SK-N-SH treated with all-trans-retinoic acid at 6 μM for 48 hours (cell line): ENCODE data around the gene BAZ1A.

ENCODE experiments used
- ATAC-seq: fragments of 200-7000 bp; cut with Tn5 transposase; 3 replicates; pipeline ENCODE4 v1.9.1; 2020; ENCODE audit warnings: mild to moderate bottlenecking, moderate library complexity
- ARNTL ChIP-seq: fragments of 450-650 bp; formaldehyde crosslinking; IDR thresholded peaks from 2 replicates; pipeline ENCODE4 v1.5.0; 2020; ENCODE audit warnings: low read depth, mild to moderate bottlenecking, moderate library complexity, borderline replicate concordance
- BACH2 ChIP-seq: fragments of 250-450 bp; sonication (Bioruptor Pico); IDR thresholded peaks from 2 replicates; pipeline ENCODE4 v1.9.0; 2021; ENCODE audit warnings: mild to moderate bottlenecking, borderline replicate concordance
- CREB5 ChIP-seq: fragments of 250-450 bp; sonication (Bioruptor Pico); IDR thresholded peaks from 2 replicates; pipeline ENCODE4 v1.5.1; 2020; ENCODE audit warnings: low read depth, mild to moderate bottlenecking, moderate library complexity
- CSDC2 ChIP-seq: fragments of 250-450 bp; sonication (Bioruptor Pico); IDR thresholded peaks from 2 replicates; pipeline ENCODE4 v1.5.0; 2020; ENCODE audit warnings: mild to moderate bottlenecking, moderate library complexity
- CSRNP3 ChIP-seq: fragments of 250-450 bp; sonication (Bioruptor Pico); IDR thresholded peaks from 2 replicates; pipeline ENCODE4 v1.5.1; 2021; ENCODE audit warnings: mild to moderate bottlenecking, moderate library complexity
- ESRRG ChIP-seq: fragments of 250-450 bp; sonication (Bioruptor Pico); IDR thresholded peaks from 2 replicates; pipeline ENCODE4 v1.6.1; 2021; ENCODE audit warnings: mild to moderate bottlenecking
- GLIS3 ChIP-seq: fragments of 250-450 bp; sonication (Bioruptor Pico); IDR thresholded peaks from 2 replicates; pipeline ENCODE4 v1.5.0; 2020; ENCODE audit warnings: mild to moderate bottlenecking, moderate library complexity
- ISL1 ChIP-seq: fragments of 250-450 bp; sonication (Bioruptor Pico); IDR thresholded peaks from 2 replicates; pipeline ENCODE4 v2.1.2; 2022; ENCODE audit warnings: mild to moderate bottlenecking, moderate library complexity
- OSR1 ChIP-seq: fragments of 250-450 bp; sonication (Bioruptor Pico); IDR thresholded peaks from 2 replicates; pipeline ENCODE4 v1.8.0; 2022; ENCODE audit warnings: moderate library complexity, mild to moderate bottlenecking, inconsistent platforms
- PATZ1 ChIP-seq: fragments of 250-450 bp; sonication (Bioruptor Pico); IDR thresholded peaks from 2 replicates; pipeline ENCODE4 v1.8.0; 2020; ENCODE audit warnings: mild to moderate bottlenecking, moderate library complexity, borderline replicate concordance
- POU6F1 ChIP-seq: fragments of 250-450 bp; sonication (Bioruptor Pico); IDR thresholded peaks from 2 replicates; pipeline ENCODE4 v1.8.0; 2021; ENCODE audit warnings: low read depth, mild to moderate bottlenecking, moderate library complexity, borderline replicate concordance
- PPARA ChIP-seq: fragments of 250-450 bp; sonication (Bioruptor Pico); IDR thresholded peaks from 2 replicates; pipeline ENCODE4 v1.5.0; 2020; ENCODE audit warnings: mild to moderate bottlenecking, borderline replicate concordance
- SNAI2 ChIP-seq: fragments of 250-450 bp; sonication (Bioruptor Pico); IDR thresholded peaks from 2 replicates; pipeline ENCODE4 v1.5.0; 2020; ENCODE audit warnings: mild to moderate bottlenecking, moderate library complexity
- TCF4 ChIP-seq: fragments of 250-450 bp; sonication (Bioruptor Pico); IDR thresholded peaks from 2 replicates; pipeline ENCODE4 v1.8.0; 2021; ENCODE audit warnings: mild to moderate bottlenecking, moderate library complexity, borderline replicate concordance
- TOX ChIP-seq: fragments of 250-450 bp; sonication (Bioruptor Pico); IDR thresholded peaks from 2 replicates; pipeline ENCODE4 v1.8.0; 2021; ENCODE audit warnings: mild to moderate bottlenecking, moderate library complexity, borderline replicate concordance
- TSHZ2 ChIP-seq: fragments of 250-450 bp; sonication (Bioruptor Pico); IDR thresholded peaks from 2 replicates; pipeline ENCODE4 v1.5.0; 2020; ENCODE audit warnings: mild to moderate bottlenecking, moderate library complexity
- ZC3H10 ChIP-seq: fragments of 250-450 bp; sonication (Bioruptor Pico); IDR thresholded peaks from 2 replicates; pipeline ENCODE4 v1.5.1; 2021; ENCODE audit warnings: mild to moderate bottlenecking, moderate library complexity
- ZFP3 ChIP-seq: fragments of 250-450 bp; sonication (Bioruptor Pico); IDR thresholded peaks from 2 replicates; pipeline ENCODE4 v1.5.0; 2020; ENCODE audit warnings: mild to moderate bottlenecking, moderate library complexity
- ZNF565 ChIP-seq: fragments of 450-650 bp; formaldehyde crosslinking; conservative IDR thresholded peaks from 2 replicates; pipeline ENCODE4 v1.5.0; 2020; ENCODE audit warnings: low read depth, mild to moderate bottlenecking, moderate library complexity
- ZNF70 ChIP-seq: fragments of 450-650 bp; formaldehyde crosslinking; IDR thresholded peaks from 2 replicates; pipeline ENCODE4 v1.5.0; 2020; ENCODE audit warnings: mild to moderate bottlenecking, moderate library complexity

BAZ1A gene

GRCh38 chr14:34733245-34733644 lies 141.9 kb downstream of the BAZ1A start:
- TF ChIP-seq TCF4 (CRISPR knock-in tag) (no peak), CSDC2 (CRISPR knock-in tag) (no peak), BACH2 (no peak), POU6F1 (no peak), ESRRG (CRISPR knock-in tag) (no peak), ISL1 (no peak), CSRNP3 (CRISPR knock-in tag) (no peak), ZFP3 (CRISPR knock-in tag) (no peak), PATZ1 (CRISPR knock-in tag) (no peak), CREB5 (CRISPR knock-in tag) (no peak), TSHZ2 (CRISPR knock-in tag) (no peak)
- ATAC-seq, result no peak; the same call in 2 of the 3 replicates

- ATAC-seq, result no peak
- TF ChIP-seq BACH2 (no peak), OSR1 (CRISPR knock-in tag) (no peak), ZNF70 (no peak), ZNF565 (CRISPR knock-in tag) (no peak), PPARA (no peak), ISL1 (no peak), CSRNP3 (CRISPR knock-in tag) (no peak), ARNTL (CRISPR knock-in tag) (no peak), ZFP3 (CRISPR knock-in tag) (no peak), TOX (CRISPR knock-in tag) (no peak), GLIS3 (CRISPR knock-in tag) (no peak), SNAI2 (CRISPR knock-in tag) (no peak)
Observed at GRCh38 chr14:34732802-34733201, 142.4 kb downstream of the BAZ1A start.

GRCh38 chr14:34723867-34724266 lies 151.3 kb downstream of the BAZ1A start:
- no peak for ATAC-seq
- TF ChIP-seq BACH2 (no peak), ZNF565 (CRISPR knock-in tag) (no peak), ARNTL (CRISPR knock-in tag) (no peak), GLIS3 (CRISPR knock-in tag) (no peak), ISL1 (no peak), TOX (CRISPR knock-in tag) (no peak), ZC3H10 (CRISPR knock-in tag) (no peak), CSDC2 (CRISPR knock-in tag) (no peak), PATZ1 (CRISPR knock-in tag) (no peak), PPARA (no peak), CREB5 (CRISPR knock-in tag) (no peak), CSRNP3 (CRISPR knock-in tag) (no peak)
